HG03060 (cell line): ENCODE results near the gene SLC30A2.

ENCODE experiments used
- ATAC-seq: cut with Tn5 transposase; IDR thresholded peaks from one replicate; pipeline ENCODE4 v1.9.1; 2021; ENCODE audit warnings: low read depth, moderate number of reproducible peaks; ENCODE audit not compliant: unreplicated experiment

Gene SLC30A2

GRCh38 chr1:26025060-26025459, 20.9 kb downstream of the SLC30A2 start:
- no peak for ATAC-seq

GRCh38 chr1:26023826-26024225, 22.1 kb downstream of the SLC30A2 start:
- no peak for ATAC-seq

GRCh38 chr1:26023009-26023408, 22.9 kb downstream of the SLC30A2 start:
- ATAC-seq = no peak

GRCh38 chr1:26022404-26022779, 23.5 kb downstream of the SLC30A2 start:
- no peak for ATAC-seq

GRCh38 chr1:26021647-26022403, 24.1 kb downstream of the SLC30A2 start, which contains the start of gene EXTL1:
Gene EXTL1, plus strand, starts transcription at chr1:26021775. Its CDS starts 872 bp downstream, at chr1:26022647.
- no peak for ATAC-seq

GRCh38 chr1:26020941-26021646, 24.8 kb downstream of the SLC30A2 start:
- ATAC-seq = no peak

GRCh38 chr1:26020330-26020768, 25.6 kb downstream of the SLC30A2 start:
- ATAC-seq = no peak

- ATAC-seq = no peak
Observed at GRCh38 chr1:26019641-26020315, 26.1 kb downstream of the SLC30A2 start.

GRCh38 chr1:26017606-26018005, 28.3 kb downstream of the SLC30A2 start:
- ATAC-seq = no peak

- ATAC-seq = no peak
Observed at GRCh38 chr1:26016953-26017545, 28.9 kb downstream of the SLC30A2 start.

GRCh38 chr1:26016258-26016952, 29.5 kb downstream of the SLC30A2 start:
- ATAC-seq = no peak

- no peak for ATAC-seq
Observed at GRCh38 chr1:26015358-26015757, 30.6 kb downstream of the SLC30A2 start.

- ATAC-seq = no peak
Observed at GRCh38 chr1:26014179-26014578, 31.7 kb downstream of the SLC30A2 start.

- ATAC-seq = no peak
Observed at GRCh38 chr1:26012864-26013263, 33.1 kb downstream of the SLC30A2 start.

GRCh38 chr1:26010825-26011224, 35.1 kb downstream of the SLC30A2 start:
- ATAC-seq = no peak

- no peak for ATAC-seq
Observed at GRCh38 chr1:26009796-26010447, 36.0 kb downstream of the SLC30A2 start.

- ATAC-seq = no peak
Observed at GRCh38 chr1:26006710-26007109, 39.2 kb downstream of the SLC30A2 start.

- no peak for ATAC-seq
Observed at GRCh38 chr1:26005434-26006105, 40.3 kb downstream of the SLC30A2 start.

- no peak for ATAC-seq
Observed at GRCh38 chr1:26003756-26004155, 42.2 kb downstream of the SLC30A2 start.
